ENCODE data around the gene PON1.

GRCh38 chr7:95255691-95256090, 68.6 kb downstream of the PON1 start:
- TF ChIP-seq CTCF (IDR thresholded peaks at IDR 0.05 in 4 of 5, conservative IDR thresholded peaks at IDR 0.05 in 1 of 5): no peak
- TF ChIP-seq POLR2A (IDR thresholded peaks at IDR 0.05): no peak

Measured in gastrocnemius medialis (tissue), 4 donors.